ENCODE data around the gene ZNF283. TPM values are rescaled to one million over a fixed set of nuclear protein-coding genes. Genes with fewer than 3 reads are reported as not detected.
"Not testable (repeated sequence)": the region's sequence is repeated elsewhere in the genome, so short reads cannot be mapped to it uniquely, and the experiment has no call there.

The ZNF283 gene
- total RNA-seq, 1 experiment from 2014 or later, result 9.6 TPM

- no peak for DNase-seq (ENCODE audit: extremely low read depth, low read depth)
Measured at GRCh38 chr19:43798546-43799409, 28.3 kb upstream of the ZNF283 start.

- DNase-seq (ENCODE audit: extremely low read depth, low read depth), result no peak
Measured at GRCh38 chr19:43799502-43800142, 27.5 kb upstream of the ZNF283 start.

GRCh38 chr19:43802216-43802951, 24.7 kb upstream of the ZNF283 start, which contains the start of gene LYPD5:
TSS of gene LYPD5 (minus strand) at chr19:43802447. CDS start at chr19:43802380, 67 bp downstream.
- no peak for DNase-seq (ENCODE audit: extremely low read depth, low read depth)

GRCh38 chr19:43804432-43804831, 22.7 kb upstream of the ZNF283 start:
- no peak for DNase-seq (ENCODE audit: extremely low read depth, low read depth)

- DNase-seq (ENCODE audit: extremely low read depth, low read depth), result not testable (repeated sequence)
Measured at GRCh38 chr19:43806401-43806800, 20.7 kb upstream of the ZNF283 start.

GRCh38 chr19:43806848-43807247, 20.3 kb upstream of the ZNF283 start:
- no peak for DNase-seq (ENCODE audit: extremely low read depth, low read depth)

- DNase-seq (ENCODE audit: extremely low read depth, low read depth), result no peak
Measured at GRCh38 chr19:43807651-43808050, 19.5 kb upstream of the ZNF283 start.

- peak; percentile 50 for DNase-seq (ENCODE audit: extremely low read depth, low read depth)
Measured at GRCh38 chr19:43809762-43810696, 17.1 kb upstream of the ZNF283 start.

- DNase-seq (ENCODE audit: extremely low read depth, low read depth), result no peak
Measured at GRCh38 chr19:43811837-43812236, 15.3 kb upstream of the ZNF283 start.

GRCh38 chr19:43812259-43812658, 14.9 kb upstream of the ZNF283 start:
- DNase-seq (ENCODE audit: extremely low read depth, low read depth), result no peak

GRCh38 chr19:43812688-43813087, 14.4 kb upstream of the ZNF283 start:
- DNase-seq (ENCODE audit: extremely low read depth, low read depth), result no peak

GRCh38 chr19:43814663-43815352, 12.3 kb upstream of the ZNF283 start:
- no peak for DNase-seq (ENCODE audit: extremely low read depth, low read depth)

GRCh38 chr19:43817454-43817853, 9.7 kb upstream of the ZNF283 start:
- not testable (repeated sequence) for DNase-seq (ENCODE audit: extremely low read depth, low read depth)

GRCh38 chr19:43818500-43818899, 8.6 kb upstream of the ZNF283 start:
- no peak for DNase-seq (ENCODE audit: extremely low read depth, low read depth)

- DNase-seq (ENCODE audit: extremely low read depth, low read depth), result peak; percentile 24
Measured at GRCh38 chr19:43820098-43820883, 6.8 kb upstream of the ZNF283 start.

GRCh38 chr19:43820884-43821215, 6.3 kb upstream of the ZNF283 start:
- no peak for DNase-seq (ENCODE audit: extremely low read depth, low read depth)

- not testable (repeated sequence) for DNase-seq (ENCODE audit: extremely low read depth, low read depth)
Measured at GRCh38 chr19:43823856-43824255, 3.3 kb upstream of the ZNF283 start.

GRCh38 chr19:43824572-43824971, 2.5 kb upstream of the ZNF283 start:
- DNase-seq (ENCODE audit: extremely low read depth, low read depth), result not testable (repeated sequence)

GRCh38 chr19:43839139-43839538, 12.0 kb downstream of the ZNF283 start:
- no peak for DNase-seq (ENCODE audit: extremely low read depth, low read depth)
